Bronchus fibroblast of lung (primary cell): ENCODE results near the gene HOXC11. TPM values are rescaled to one million over a fixed set of nuclear protein-coding genes. Genes with fewer than 3 reads are reported as not detected.

Experiments used
- total RNA-seq: library from RNA; depleted of rRNA; stranded (reverse); fragments of >200 nt; gene quantifications from 2 replicates; pipeline ENCODE4 v1.2.3, GENCODE V29; 2015

The HOXC11 gene
- total RNA-seq: not detected in 2 replicates

GRCh38 chr12:53972722-53973235 is at the start of gene HOXC11:
HOXC11 (plus strand) TSS chr12:53973126; CDS start chr12:53973242, 116 bp downstream.

GRCh38 chr12:53938326-53939140 is 34.4 kb upstream of the HOXC11 start, which contains the start of gene HOXC13:
HOXC13 (plus strand) TSS chr12:53938831; CDS start chr12:53938907, 76 bp downstream.

GRCh38 chr12:53954694-53955035 is 18.3 kb upstream of the HOXC11 start, which contains the start of gene HOXC12:
HOXC12 (plus strand) TSS chr12:53954903; CDS start chr12:53954930, 27 bp downstream.

GRCh38 chr12:53974084-53975063 is 1.4 kb downstream of the HOXC11 start, which contains the start of gene HOTAIR:
HOTAIR (minus strand) TSS chr12:53974954.

GRCh38 chr12:53984901-53985691 is 12.2 kb downstream of the HOXC11 start, which contains the start of gene HOXC10:
HOXC10 (plus strand) TSS chr12:53985146; CDS start chr12:53985260, 114 bp downstream.

GRCh38 chr12:54000116-54001114 is 27.5 kb downstream of the HOXC11 start, which contains the start of gene HOXC9:
HOXC9 (plus strand) TSS chr12:54000161; CDS start chr12:54000189, 28 bp downstream.

Other genes starting within 250 kb of the HOXC11 start
- 40.6 and 42.5 TPM in 2 replicates for gene CALCOCO1, start 245.7 kb upstream of the HOXC11 start, total RNA-seq
- not detected in 2 replicates for gene CISTR, start 221.1 kb upstream of the HOXC11 start, total RNA-seq
- under 0.01 TPM in 1 of 2 replicates, not detected in the other for gene HOXC13, start 34.3 kb upstream of the HOXC11 start, total RNA-seq
- gene HOXC12, start 18.2 kb upstream of the HOXC11 start, total RNA-seq: not detected in 2 replicates
- gene HOTAIR, start 1.8 kb downstream of the HOXC11 start, total RNA-seq: not detected in 2 replicates
- gene HOXC10, start 12.0 kb downstream of the HOXC11 start, total RNA-seq: not detected in 2 replicates
- gene HOXC9, start 27.0 kb downstream of the HOXC11 start, total RNA-seq: 0.15 TPM in 1 of 2 replicates, not detected in the other
- under 0.01 TPM in 2 replicates for gene HOXC8, start 35.9 kb downstream of the HOXC11 start, total RNA-seq
- 0.17 and 0.89 TPM in 2 replicates for gene HOXC6, start 55.3 kb downstream of the HOXC11 start, total RNA-seq
- 0.74 and 1.5 TPM in 2 replicates for gene HOXC5, start 59.9 kb downstream of the HOXC11 start, total RNA-seq
- 1.6 and 2.0 TPM in 2 replicates for gene HOXC4, start 80.7 kb downstream of the HOXC11 start, total RNA-seq
- gene SMUG1, start 215.9 kb downstream of the HOXC11 start, total RNA-seq: 45.9 and 50.4 TPM in 2 replicates